Mesodermal cell (in vitro differentiated cells): ENCODE results near the gene CCDC117.
"Not testable (repeated sequence)": the region's sequence is repeated elsewhere in the genome, so short reads cannot be mapped to it uniquely, and the experiment has no call there.

Experiments used
- H3K27ac ChIP-seq: 2 replicates; pipeline ENCODE4 v1.7.0; 2013; ENCODE audit warnings: mild to moderate bottlenecking, low read depth, low read length, moderate library complexity; ENCODE audit not compliant: severe bottlenecking
- H3K36me3 ChIP-seq: 2 replicates; pipeline ENCODE4 v1.7.1; 2013; ENCODE audit warnings: mild to moderate bottlenecking, low read length, moderate library complexity; ENCODE audit not compliant: control insufficient read depth, insufficient read depth
- H3K4me1 ChIP-seq: one replicate; pipeline ENCODE4 v1.7.1; 2013; ENCODE audit warnings: mild to moderate bottlenecking, low read length; ENCODE audit not compliant: insufficient read depth, control insufficient read depth, poor library complexity, severe bottlenecking
- H3K4me3 ChIP-seq: 2 replicates; pipeline ENCODE4 v1.7.0; 2013; ENCODE audit warnings: low read length, control low read depth, mild to moderate bottlenecking; ENCODE audit not compliant: insufficient read depth, poor library complexity, severe bottlenecking; ENCODE audit errors: extremely low read depth
- H3K9me3 ChIP-seq: 2 replicates; pipeline ENCODE4 v1.7.1; 2013; ENCODE audit warnings: mild to moderate bottlenecking, low read length, moderate library complexity; ENCODE audit not compliant: control insufficient read depth
- WGBS, 2 experiments: methylation state at CpG; one replicate each; pipeline ENCODE4 v1.1.5; 2013; ENCODE audit warnings: missing lambda C conversion rate in 2 of 2; ENCODE audit not compliant: insufficient coverage in 2 of 2; 5-methylcytosine and 5-hydroxymethylcytosine counted together

The CCDC117 gene

GRCh38 chr22:28819253-28820096 is 47.0 kb downstream of the CCDC117 start:
- H3K36me3 ChIP-seq, result no peaks in the 10 kb centered on the region
- WGBS, 2 experiments, result 87 to 98% methylated on average over 4 of the region's 5 CpGs
- no peak overlapping the region for H3K27ac ChIP-seq
- no peak overlapping the region for H3K4me3 ChIP-seq
- H3K9me3 ChIP-seq, result no peaks in the 10 kb centered on the region
- H3K4me1 ChIP-seq, result no peaks in the 10 kb centered on the region

GRCh38 chr22:28820885-28821284 is 48.4 kb downstream of the CCDC117 start:
- 86 to 100% methylated on average over 1 of the region's 2 CpGs for WGBS, 2 experiments
- H3K36me3 ChIP-seq, result no peaks in the 10 kb centered on the region
- H3K27ac ChIP-seq, result no peak overlapping the region
- no peaks in the 10 kb centered on the region for H3K9me3 ChIP-seq
- no peaks in the 10 kb centered on the region for H3K4me1 ChIP-seq
- no peak overlapping the region for H3K4me3 ChIP-seq

GRCh38 chr22:28821452-28821851 is 49.0 kb downstream of the CCDC117 start:
- H3K4me1 ChIP-seq, result no peaks in the 10 kb centered on the region
- H3K4me3 ChIP-seq, result no peak overlapping the region
- H3K9me3 ChIP-seq, result no peaks in the 10 kb centered on the region
- no peaks in the 10 kb centered on the region for H3K36me3 ChIP-seq
- H3K27ac ChIP-seq, result no peak overlapping the region
- 90 to 100% methylated on average over 1 of the region's 1 CpG for WGBS, 2 experiments

DNA sequence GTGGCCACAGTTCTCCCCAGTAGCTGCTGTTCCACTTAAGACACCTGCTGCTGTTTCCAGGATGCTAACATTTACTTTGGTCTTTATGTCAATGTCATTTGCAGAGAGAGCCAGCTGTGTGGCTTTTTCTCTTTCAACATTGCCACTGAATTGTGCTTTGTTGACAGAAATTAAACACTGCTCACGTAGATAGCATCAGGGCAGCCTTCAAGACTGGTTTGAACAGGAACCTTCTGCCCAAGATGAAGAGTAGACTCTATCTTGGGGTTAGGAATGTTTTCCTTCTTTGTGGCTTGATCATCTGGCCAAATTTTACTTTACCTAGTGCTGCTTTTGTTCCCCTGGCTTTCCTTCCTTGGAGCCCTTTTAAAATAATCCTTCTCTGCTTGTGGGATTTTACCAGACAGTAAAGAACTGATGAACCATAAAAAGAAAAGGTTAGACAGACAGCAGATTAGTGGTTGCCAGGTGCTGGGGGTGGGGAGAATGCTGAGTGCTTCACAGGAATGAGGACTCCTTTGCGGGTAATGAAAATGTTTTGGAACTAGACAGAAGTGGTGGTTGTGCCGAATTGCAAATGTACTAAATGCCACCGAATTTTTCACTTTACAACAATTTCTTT is 50.5 kb downstream of the CCDC117 start:
- 57 to 88% methylated on average over 1 to 2 of the region's 4 CpGs for WGBS, 2 experiments
- H3K4me1 ChIP-seq, result no peaks in the 10 kb centered on the region
- no peak overlapping the region for H3K27ac ChIP-seq
- H3K36me3 ChIP-seq, result no peaks in the 10 kb centered on the region
- H3K9me3 ChIP-seq, result no peaks in the 10 kb centered on the region
- no peak overlapping the region for H3K4me3 ChIP-seq

DNA sequence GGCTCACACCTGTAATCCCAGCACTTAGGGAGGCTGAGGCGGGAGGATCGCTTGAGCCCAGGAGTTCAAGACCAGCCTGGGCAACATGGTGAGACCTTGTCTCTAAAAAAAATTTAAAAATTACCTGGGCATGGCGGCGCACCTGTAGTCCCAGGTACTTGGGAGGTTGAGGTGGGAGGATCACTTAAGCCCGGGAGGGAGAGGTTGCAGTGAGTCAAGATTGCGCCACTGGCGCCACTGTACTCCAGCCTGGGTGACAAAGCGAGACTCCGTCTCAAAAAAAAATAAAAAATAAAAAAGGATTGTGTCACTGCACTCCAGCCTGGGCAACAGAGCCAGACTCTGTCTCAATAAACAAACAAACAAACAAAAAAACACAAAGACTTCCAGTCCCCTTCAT is 52.0 kb downstream of the CCDC117 start:
- not testable (repeated sequence) for H3K4me3 ChIP-seq, H3K36me3 ChIP-seq, H3K9me3 ChIP-seq, H3K4me1 ChIP-seq, H3K27ac ChIP-seq
- WGBS, 2 experiments, result 95 to 99% methylated on average over 7 of the region's 9 CpGs

GRCh38 chr22:28826430-28826829 is 53.9 kb downstream of the CCDC117 start:
- not testable (repeated sequence) for H3K4me1 ChIP-seq, H3K36me3 ChIP-seq, H3K27ac ChIP-seq, H3K4me3 ChIP-seq, H3K9me3 ChIP-seq
- WGBS, 2 experiments, result 88% methylated on average over 1 of the region's 4 CpGs; no CpG with 5 or more reads in 1 of the 2 experiments

DNA sequence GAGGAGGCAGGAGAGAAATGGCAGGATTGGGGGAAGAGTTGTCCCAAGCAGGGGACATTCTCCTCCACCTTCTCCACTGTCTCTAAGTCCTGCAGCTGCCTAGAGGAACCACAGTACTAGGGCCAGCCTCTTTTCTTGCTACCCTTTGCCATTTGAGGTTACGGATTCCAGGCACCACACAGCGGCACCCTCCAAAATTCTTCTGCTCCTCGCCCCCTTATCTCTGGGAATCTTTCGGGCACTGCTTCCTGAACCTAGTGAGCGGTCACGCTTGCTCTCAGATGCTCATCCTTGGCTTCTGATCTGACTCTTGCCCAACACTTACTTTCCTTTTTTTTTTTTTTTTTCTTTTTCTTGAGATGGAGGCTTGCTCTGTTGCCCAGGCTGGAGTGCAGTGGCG is 54.4 kb downstream of the CCDC117 start:
- no peaks in the 10 kb centered on the region for H3K36me3 ChIP-seq
- H3K4me3 ChIP-seq, result no peak overlapping the region
- no peak overlapping the region for H3K27ac ChIP-seq
- H3K9me3 ChIP-seq, result no peaks in the 10 kb centered on the region
- no peaks in the 10 kb centered on the region for H3K4me1 ChIP-seq
- WGBS, 2 experiments, result 88 to 97% methylated on average over 3 of the region's 7 CpGs

- Histone ChIP-seq H3K27ac (no peak overlapping the region), H3K9me3 (no peaks in the 10 kb centered on the region), H3K36me3 (no peaks in the 10 kb centered on the region), H3K4me1 (no peaks in the 10 kb centered on the region), H3K4me3 (no peak overlapping the region)
- WGBS, 2 experiments, result 48 to 53% methylated on average over 9 to 10 of the region's 12 CpGs
Measured at GRCh38 chr22:28829358-28830181, 57.1 kb downstream of the CCDC117 start.

GRCh38 chr22:28830441-28830840 is 57.9 kb downstream of the CCDC117 start:
- no peaks in the 10 kb centered on the region for H3K9me3 ChIP-seq
- WGBS, 2 experiments, result 75 to 100% methylated on average over 1 of the region's 3 CpGs
- H3K4me1 ChIP-seq, result no peaks in the 10 kb centered on the region
- H3K4me3 ChIP-seq, result no peak overlapping the region
- no peaks in the 10 kb centered on the region for H3K36me3 ChIP-seq
- H3K27ac ChIP-seq, result no peak overlapping the region

DNA sequence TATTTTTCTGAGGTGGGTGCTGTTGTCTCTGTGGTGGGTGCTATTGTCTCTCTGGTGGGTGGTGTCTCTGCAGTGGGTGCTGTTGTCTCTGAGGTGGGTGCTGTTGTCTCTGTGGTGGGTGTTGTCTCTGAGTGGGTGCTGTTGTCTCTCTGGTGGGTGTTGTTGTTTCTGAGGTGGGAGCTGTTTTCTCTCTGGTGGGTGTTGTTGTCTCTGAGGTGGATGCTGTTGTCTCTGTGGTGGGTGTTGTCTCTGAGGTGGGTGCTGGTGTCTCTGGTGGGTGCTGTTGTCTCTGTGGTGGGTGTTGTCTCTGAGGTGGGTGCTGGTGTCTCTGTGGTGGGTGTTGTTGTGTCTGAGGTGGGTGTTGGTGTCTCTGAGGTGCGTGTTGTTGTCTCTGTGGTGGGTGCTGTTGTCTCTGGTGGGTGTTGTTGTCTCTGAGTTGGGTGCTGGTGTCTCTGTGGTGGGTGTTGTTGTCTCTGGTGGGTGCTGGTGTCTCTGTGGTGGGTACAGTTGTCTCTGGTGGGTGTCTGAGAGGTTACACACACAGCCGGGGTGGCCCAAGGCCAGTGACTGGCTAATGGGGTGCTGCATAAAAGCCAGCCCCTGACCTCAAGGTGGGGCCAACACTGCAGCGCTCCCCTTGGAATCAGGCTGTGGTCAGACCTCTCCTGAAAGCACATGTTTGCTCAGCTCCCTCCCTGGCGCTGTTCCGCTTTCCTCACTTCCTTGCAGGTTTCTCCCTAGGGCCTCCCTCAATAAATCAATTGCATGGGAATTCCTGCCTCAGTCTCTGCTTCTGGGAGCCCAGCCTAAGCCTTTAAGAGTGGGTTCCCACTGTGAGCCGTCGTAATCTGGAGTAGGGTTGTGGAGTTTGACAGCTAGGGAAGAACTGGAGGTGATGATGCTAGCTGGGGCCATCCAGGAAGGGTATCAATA is 58.9 kb downstream of the CCDC117 start:
- Histone ChIP-seq H3K4me1 (no peaks in the 10 kb centered on the region), H3K36me3 (no peaks in the 10 kb centered on the region), H3K9me3 (no peaks in the 10 kb centered on the region), H3K4me3 (no peak overlapping the region), H3K27ac (no peak overlapping the region)
- WGBS, 2 experiments, result 76 to 95% methylated on average over 6 to 7 of the region's 7 CpGs
